ENCODE data around the gene SCN3A.

Gene SCN3A

DNA sequence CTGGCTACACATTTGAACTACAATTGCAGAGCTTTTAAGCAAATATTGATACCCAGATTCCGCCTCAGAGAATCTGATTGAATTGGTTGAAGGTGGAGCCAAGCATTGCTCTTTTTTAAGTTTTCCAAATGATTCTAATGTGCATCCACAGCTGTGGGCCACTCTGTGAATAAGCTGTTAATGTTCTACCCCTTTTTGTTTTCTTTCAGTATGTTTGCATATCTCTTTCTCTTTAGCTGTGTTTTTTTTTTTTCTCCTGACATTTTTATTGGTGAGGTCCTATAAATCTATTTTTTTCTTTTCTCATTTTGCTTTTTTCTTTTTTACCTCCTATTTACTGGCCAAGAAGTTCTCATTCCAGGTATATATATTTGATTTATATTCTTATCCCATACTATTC, 6.5 kb downstream of the SCN3A start:
- no peak overlapping the region for H3K9ac ChIP-seq
- H3K27ac ChIP-seq, result no peak overlapping the region
- TF ChIP-seq, protein P1, sequence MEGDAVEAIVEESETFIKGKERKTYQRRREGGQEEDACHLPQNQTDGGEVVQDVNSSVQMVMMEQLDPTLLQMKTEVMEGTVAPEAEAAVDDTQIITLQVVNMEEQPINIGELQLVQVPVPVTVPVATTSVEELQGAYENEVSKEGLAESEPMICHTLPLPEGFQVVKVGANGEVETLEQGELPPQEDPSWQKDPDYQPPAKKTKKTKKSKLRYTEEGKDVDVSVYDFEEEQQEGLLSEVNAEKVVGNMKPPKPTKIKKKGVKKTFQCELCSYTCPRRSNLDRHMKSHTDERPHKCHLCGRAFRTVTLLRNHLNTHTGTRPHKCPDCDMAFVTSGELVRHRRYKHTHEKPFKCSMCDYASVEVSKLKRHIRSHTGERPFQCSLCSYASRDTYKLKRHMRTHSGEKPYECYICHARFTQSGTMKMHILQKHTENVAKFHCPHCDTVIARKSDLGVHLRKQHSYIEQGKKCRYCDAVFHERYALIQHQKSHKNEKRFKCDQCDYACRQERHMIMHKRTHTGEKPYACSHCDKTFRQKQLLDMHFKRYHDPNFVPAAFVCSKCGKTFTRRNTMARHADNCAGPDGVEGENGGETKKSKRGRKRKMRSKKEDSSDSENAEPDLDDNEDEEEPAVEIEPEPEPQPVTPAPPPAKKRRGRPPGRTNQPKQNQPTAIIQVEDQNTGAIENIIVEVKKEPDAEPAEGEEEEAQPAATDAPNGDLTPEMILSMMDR (IDR thresholded peaks at IDR 0.05), result no peak
- H3K27me3 ChIP-seq (ENCODE audit: control insufficient read depth, insufficient read depth, low read length), result no peaks in the 10 kb centered on the region
- no peak overlapping the region for H2AFZ ChIP-seq
- no peaks in the 10 kb centered on the region for H3K36me3 ChIP-seq (ENCODE audit: control insufficient read depth, insufficient read depth, low read length)
- no peaks in the 10 kb centered on the region for H3K9me3 ChIP-seq (ENCODE audit: control insufficient read depth, low read length)
- H3K4me2 ChIP-seq (ENCODE audit: low read length), result no peak overlapping the region
- no peak overlapping the region for H3K4me3 ChIP-seq (ENCODE audit: low read depth, low read length)
- H3K79me2 ChIP-seq, result no peaks in the 10 kb centered on the region
- no peaks in the 10 kb centered on the region for H3K4me1 ChIP-seq

DNA sequence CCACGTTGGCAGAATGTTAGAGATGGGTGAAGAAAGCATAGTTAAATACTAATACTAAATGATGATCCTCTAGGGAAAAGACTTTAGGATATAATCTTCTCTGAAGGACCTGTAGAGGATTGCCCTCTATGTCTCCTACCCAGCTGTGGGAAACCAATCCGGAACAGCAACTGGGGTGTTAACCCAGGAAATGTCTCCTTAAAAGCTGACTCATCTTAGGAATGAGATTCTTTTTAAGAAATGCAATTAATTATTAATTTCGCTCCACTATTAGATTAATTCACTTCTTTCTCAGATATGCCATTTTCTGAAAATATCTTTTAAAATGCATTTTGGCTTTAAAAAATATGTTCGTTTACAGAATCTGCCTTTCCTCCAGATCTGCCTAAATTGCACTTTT, 7.4 kb downstream of the SCN3A start:
- Histone ChIP-seq H3K4me1 (no peaks in the 10 kb centered on the region), H3K9me3 (ENCODE audit: control insufficient read depth, low read length) (no peaks in the 10 kb centered on the region), H3K4me2 (ENCODE audit: low read length) (no peak overlapping the region), H3K4me3 (ENCODE audit: low read depth, low read length) (no peak overlapping the region), H3K27ac (no peak overlapping the region), H3K36me3 (ENCODE audit: control insufficient read depth, insufficient read depth, low read length) (no peaks in the 10 kb centered on the region), H3K9ac (no peak overlapping the region), H3K79me2 (no peaks in the 10 kb centered on the region), H2AFZ (no peak overlapping the region), H3K27me3 (ENCODE audit: control insufficient read depth, insufficient read depth, low read length) (no peaks in the 10 kb centered on the region)
- TF ChIP-seq, protein P1 (IDR thresholded peaks at IDR 0.05), result no peak

DNA sequence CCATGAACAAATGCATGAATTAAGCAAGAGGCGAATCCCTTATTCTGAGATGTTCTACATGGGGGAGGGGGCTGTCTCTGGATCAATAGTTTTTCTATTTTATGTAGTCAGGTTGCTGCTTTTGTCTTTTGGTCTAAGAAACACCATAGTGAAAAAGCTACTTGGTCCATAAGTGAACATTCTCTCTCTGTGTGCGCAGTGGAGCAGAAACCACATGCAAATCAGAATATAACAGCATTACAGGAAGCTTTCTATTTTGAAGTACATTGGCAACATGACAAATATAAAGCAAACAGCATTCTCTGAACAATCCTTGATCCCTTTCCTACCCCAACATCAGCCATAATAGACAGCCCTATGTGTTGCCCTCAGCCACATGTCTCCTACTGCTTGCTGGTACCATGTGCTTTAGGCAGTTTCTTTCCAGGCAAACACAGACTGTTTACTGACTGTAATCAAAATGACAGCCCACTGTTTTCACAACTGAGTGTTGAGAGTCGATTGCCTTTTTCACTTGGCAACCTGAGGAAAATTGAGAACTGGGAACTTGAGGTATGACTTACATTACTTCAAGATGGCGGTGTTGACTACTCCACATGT, 10.6 kb downstream of the SCN3A start:
- H3K4me3 ChIP-seq (ENCODE audit: low read depth, low read length), result no peak overlapping the region
- no peaks in the 10 kb centered on the region for H3K36me3 ChIP-seq (ENCODE audit: control insufficient read depth, insufficient read depth, low read length)
- H3K9ac ChIP-seq, result no peak overlapping the region
- no peaks in the 10 kb centered on the region for H3K79me2 ChIP-seq
- no peaks in the 10 kb centered on the region for H3K4me1 ChIP-seq
- no peaks in the 10 kb centered on the region for H3K27me3 ChIP-seq (ENCODE audit: control insufficient read depth, insufficient read depth, low read length)
- H3K9me3 ChIP-seq (ENCODE audit: control insufficient read depth, low read length), result no peaks in the 10 kb centered on the region
- TF ChIP-seq, protein P1 (IDR thresholded peaks at IDR 0.05), result no peak
- H3K27ac ChIP-seq, result no peak overlapping the region
- H2AFZ ChIP-seq, result no peak overlapping the region
- H3K4me2 ChIP-seq (ENCODE audit: low read length), result no peak overlapping the region

DNA sequence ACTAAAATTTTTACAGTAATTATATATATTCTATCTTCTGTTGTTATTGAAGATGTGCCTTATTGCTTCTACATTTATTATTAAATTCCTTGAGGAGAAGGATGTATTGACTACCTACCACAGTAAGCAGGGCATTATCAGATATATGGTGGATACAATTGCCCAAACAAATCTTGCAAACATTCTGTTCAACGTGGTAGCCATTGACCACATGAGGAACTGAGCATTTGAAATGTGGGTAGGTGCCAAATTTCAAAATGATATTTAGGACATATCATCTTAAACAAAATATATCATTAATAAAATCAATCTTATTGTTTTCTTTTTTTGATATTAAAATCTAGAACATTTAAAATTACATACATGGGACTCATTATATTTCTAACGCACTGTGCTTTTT, 11.1 kb downstream of the SCN3A start:
- Histone ChIP-seq H3K79me2 (no peaks in the 10 kb centered on the region), H2AFZ (no peak overlapping the region), H3K4me3 (ENCODE audit: low read depth, low read length) (no peak overlapping the region), H3K27me3 (ENCODE audit: control insufficient read depth, insufficient read depth, low read length) (no peaks in the 10 kb centered on the region), H3K9me3 (ENCODE audit: control insufficient read depth, low read length) (no peaks in the 10 kb centered on the region), H3K27ac (no peak overlapping the region), H3K9ac (no peak overlapping the region), H3K4me2 (ENCODE audit: low read length) (no peak overlapping the region), H3K36me3 (ENCODE audit: control insufficient read depth, insufficient read depth, low read length) (no peaks in the 10 kb centered on the region), H3K4me1 (no peaks in the 10 kb centered on the region)
- TF ChIP-seq, protein P1 (IDR thresholded peaks at IDR 0.05), result no peak

DNA sequence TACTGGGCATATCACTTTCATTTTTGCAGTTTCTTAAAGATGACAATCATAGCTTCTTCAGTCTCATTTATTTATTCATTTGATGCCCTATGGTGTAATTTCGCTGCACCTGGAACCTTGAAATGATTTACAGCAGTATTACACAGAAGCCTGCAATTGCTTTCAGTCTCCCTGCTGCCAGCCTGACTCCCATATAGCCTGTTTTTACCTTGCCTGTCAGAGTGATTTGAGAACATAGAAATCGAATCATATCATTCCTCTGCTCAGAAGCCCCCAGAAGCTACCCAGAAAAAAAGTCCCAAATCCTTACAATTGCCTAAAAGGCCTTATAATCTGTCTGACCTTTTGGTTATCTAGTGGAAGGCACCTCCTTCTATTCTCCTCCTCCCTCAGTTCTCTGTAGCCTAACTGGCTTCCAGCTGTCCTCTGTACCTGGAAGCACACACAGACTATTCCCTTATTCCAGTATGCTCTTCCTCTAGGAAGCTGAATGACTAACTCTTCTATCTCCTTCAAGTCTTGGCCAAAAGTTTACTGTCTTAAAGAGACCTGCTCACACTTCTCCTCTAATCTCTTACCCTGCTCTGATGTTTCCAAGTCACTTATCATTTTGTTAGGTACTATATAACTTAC, 12.6 kb downstream of the SCN3A start:
- Histone ChIP-seq H3K9ac (no peak overlapping the region), H2AFZ (no peak overlapping the region), H3K27ac (no peak overlapping the region), H3K9me3 (ENCODE audit: control insufficient read depth, low read length) (no peaks in the 10 kb centered on the region), H3K79me2 (no peaks in the 10 kb centered on the region), H3K4me2 (ENCODE audit: low read length) (no peak overlapping the region), H3K36me3 (ENCODE audit: control insufficient read depth, insufficient read depth, low read length) (no peaks in the 10 kb centered on the region), H3K4me3 (ENCODE audit: low read depth, low read length) (no peak overlapping the region), H3K4me1 (no peaks in the 10 kb centered on the region), H3K27me3 (ENCODE audit: control insufficient read depth, insufficient read depth, low read length) (no peaks in the 10 kb centered on the region)
- TF ChIP-seq, protein P1 (IDR thresholded peaks at IDR 0.05), result no peak
